Stimulated activated CD4-positive, alpha-beta T cell treated with anti-CD3 and anti-CD28 coated beads, Interleukin-4, amount 100 ng/mL, for 1 hour (primary cell): ENCODE results near the gene DOK3.

ENCODE experiments used
- DNase-seq: peaks from one replicate; pipeline ENCODE4 v3.0.0-alpha.2; 2020

The DOK3 gene

GRCh38 chr5:177511796-177512675, 2.4 kb upstream of the DOK3 start:
- DNase-seq, result no peak

GRCh38 chr5:177511181-177511580, 1.6 kb upstream of the DOK3 start:
- DNase-seq, result no peak

- no peak for DNase-seq
Observed at GRCh38 chr5:177510567-177511053, 984 bp upstream of the DOK3 start.

GRCh38 chr5:177509991-177510566, 453 bp upstream of the DOK3 start:
- DNase-seq, result no peak

GRCh38 chr5:177508837-177509236, 789 bp downstream of the DOK3 start:
- DNase-seq, result no peak

GRCh38 chr5:177508221-177508611, 1.4 kb downstream of the DOK3 start:
- no peak for DNase-seq

- no peak for DNase-seq
Observed at GRCh38 chr5:177507596-177508220, 1.9 kb downstream of the DOK3 start.

- DNase-seq, result no peak
Observed at GRCh38 chr5:177507165-177507564, 2.5 kb downstream of the DOK3 start.

- no peak for DNase-seq
Observed at GRCh38 chr5:177505075-177505474, 4.6 kb downstream of the DOK3 start.

- DNase-seq, result no peak
Observed at GRCh38 chr5:177504086-177505056, 5.3 kb downstream of the DOK3 start.

- DNase-seq, result no peak
Observed at GRCh38 chr5:177503351-177504085, 6.1 kb downstream of the DOK3 start.

GRCh38 chr5:177502886-177503285, 6.7 kb downstream of the DOK3 start:
- DNase-seq, result no peak

- DNase-seq, result no peak
Observed at GRCh38 chr5:177501874-177502678, 7.5 kb downstream of the DOK3 start.

- peak; percentile 90 for DNase-seq
Observed at GRCh38 chr5:177500685-177501522, 8.7 kb downstream of the DOK3 start.

GRCh38 chr5:177499842-177500241, 9.8 kb downstream of the DOK3 start:
- no peak for DNase-seq

- no peak for DNase-seq
Observed at GRCh38 chr5:177498013-177498787, 11.4 kb downstream of the DOK3 start.

- DNase-seq, result peak; percentile 93
Observed at GRCh38 chr5:177497292-177498012, 12.2 kb downstream of the DOK3 start, which contains the start of gene PDLIM7. Gene PDLIM7 (minus strand): TSS chr5:177497604. CDS start chr5:177496512, 1,092 bp downstream.

- DNase-seq, result no peak
Observed at GRCh38 chr5:177496727-177497291, 12.8 kb downstream of the DOK3 start.
